H9 (cell line): ENCODE results near the gene OR13C3. TPM values are rescaled to one million over a fixed set of nuclear protein-coding genes. Genes with fewer than 3 reads are reported as not detected.

Experiments used
- DNase-seq: peaks from one replicate; pipeline ENCODE4 v3.0.0-alpha.2; 2017
- H2AFZ ChIP-seq: one replicate; pipeline ENCODE4 v1.6.1; 2013; ENCODE audit warnings: mild to moderate bottlenecking, low read length, control low read depth, moderate library complexity
- H2AK5ac ChIP-seq: 2 replicates; pipeline ENCODE4 v1.6.1; 2013; ENCODE audit warnings: low read length, control low read depth, mixed read lengths; ENCODE audit not compliant: insufficient read length
- H2BK120ac ChIP-seq: one replicate; pipeline ENCODE4 v1.6.1; 2013; ENCODE audit warnings: low read depth, mild to moderate bottlenecking, low read length, control low read depth, inconsistent platforms; ENCODE audit not compliant: poor library complexity, severe bottlenecking
- H2BK12ac ChIP-seq: 2 replicates; pipeline ENCODE4 v1.6.1; 2013; ENCODE audit warnings: low read length, control low read depth, mixed read lengths, low read depth; ENCODE audit not compliant: insufficient read length
- H2BK15ac ChIP-seq: 2 replicates; pipeline ENCODE4 v1.6.1; 2013; ENCODE audit warnings: low read depth, low read length, control low read depth
- H2BK20ac ChIP-seq: one replicate; pipeline ENCODE4 v1.6.1; 2013; ENCODE audit warnings: low read depth, mild to moderate bottlenecking, low read length, control low read depth, inconsistent platforms; ENCODE audit not compliant: poor library complexity, severe bottlenecking
- H2BK5ac ChIP-seq: 2 replicates; pipeline ENCODE4 v1.6.1; 2013; ENCODE audit warnings: low read length, control low read depth, mixed read lengths; ENCODE audit not compliant: insufficient read length
- H3K14ac ChIP-seq: 2 replicates; pipeline ENCODE4 v1.6.1; 2013; ENCODE audit warnings: low read length, control low read depth; ENCODE audit not compliant: insufficient read depth
- H3K18ac ChIP-seq: 2 replicates; pipeline ENCODE4 v1.6.1; 2013; ENCODE audit warnings: low read depth, mild to moderate bottlenecking, mixed read lengths, low read length, control low read depth; ENCODE audit not compliant: insufficient read length
- H3K23ac ChIP-seq: 2 replicates; pipeline ENCODE4 v1.6.1; 2013; ENCODE audit warnings: low read length, control low read depth, mixed read lengths, low read depth; ENCODE audit not compliant: insufficient read length
- H3K23me2 ChIP-seq: 2 replicates; pipeline ENCODE4 v1.6.1; 2013; ENCODE audit warnings: low read depth, mild to moderate bottlenecking, mixed read lengths, low read length, control low read depth; ENCODE audit not compliant: insufficient read length, poor library complexity, severe bottlenecking
- H3K27ac ChIP-seq: 2 replicates; pipeline ENCODE4 v1.5.1; 2013; ENCODE audit warnings: low read length, control low read depth, mixed read lengths, low read depth; ENCODE audit not compliant: insufficient read length
- H3K27me3 ChIP-seq: 2 replicates; pipeline ENCODE4 v1.6.1; 2013; ENCODE audit warnings: low read length, control low read depth, inconsistent platforms; ENCODE audit not compliant: insufficient read depth
- H3K4ac ChIP-seq: 2 replicates; pipeline ENCODE4 v1.6.1; 2013; ENCODE audit warnings: low read depth, mild to moderate bottlenecking, control low read depth, inconsistent platforms, low read length, moderate library complexity
- H3K4me1 ChIP-seq: 2 replicates; pipeline ENCODE4 v1.6.1; 2013; ENCODE audit warnings: low read length, control low read depth, inconsistent platforms; ENCODE audit not compliant: insufficient read depth
- H3K4me2 ChIP-seq: 2 replicates; pipeline ENCODE4 v1.6.1; 2013; ENCODE audit warnings: low read length, control low read depth, mixed read lengths; ENCODE audit not compliant: insufficient read length, insufficient read depth
- H3K56ac ChIP-seq: 2 replicates; pipeline ENCODE4 v1.6.1; 2013; ENCODE audit warnings: low read depth, mild to moderate bottlenecking, mixed read lengths, low read length, control low read depth; ENCODE audit not compliant: insufficient read length
- H3K79me1 ChIP-seq: 2 replicates; pipeline ENCODE4 v1.6.1; 2013; ENCODE audit warnings: low read depth, mild to moderate bottlenecking, moderate library complexity, low read length, control low read depth, inconsistent platforms; ENCODE audit not compliant: insufficient read depth, poor library complexity, severe bottlenecking
- H3K79me2 ChIP-seq: 2 replicates; pipeline ENCODE4 v1.6.1; 2013; ENCODE audit warnings: low read length, control low read depth, inconsistent platforms; ENCODE audit not compliant: insufficient read depth
- H3K9ac ChIP-seq: 2 replicates; pipeline ENCODE4 v1.6.1; 2013; ENCODE audit warnings: low read length, control low read depth, mixed read lengths; ENCODE audit not compliant: insufficient read length; ENCODE audit errors: extremely low read depth
- H3K9me3 ChIP-seq: one replicate; pipeline ENCODE4 v1.6.1; 2013; ENCODE audit warnings: low read depth, low read length, inconsistent platforms; ENCODE audit not compliant: control insufficient read depth
- H3T11ph ChIP-seq: one replicate; pipeline ENCODE4 v1.6.1; 2013; ENCODE audit warnings: mild to moderate bottlenecking, low read length, control low read depth, inconsistent platforms
- H4K20me1 ChIP-seq: one replicate; pipeline ENCODE4 v1.6.1; 2013; ENCODE audit not compliant: control insufficient read depth, insufficient read length, insufficient read depth
- H4K5ac ChIP-seq: 2 replicates; pipeline ENCODE4 v1.6.1; 2013; ENCODE audit warnings: low read depth, mild to moderate bottlenecking, mixed read lengths, low read length, control low read depth; ENCODE audit not compliant: insufficient read length
- H4K8ac ChIP-seq: replicated peaks from 2 replicates; pipeline ENCODE4 v1.6.1; 2013; ENCODE audit warnings: low read length, control low read depth, mixed read lengths, low read depth; ENCODE audit not compliant: insufficient read length
- H4K91ac ChIP-seq: 2 replicates; pipeline ENCODE4 v1.6.1; 2013; ENCODE audit warnings: low read depth, mild to moderate bottlenecking, moderate library complexity, mixed read lengths, low read length, control low read depth; ENCODE audit not compliant: insufficient read length
- H3K27ac Mint-ChIP-seq, 3 experiments: 2 replicates in 2 of 3; 3 replicates in 1 of 3; pipeline ENCODE4 v1.8.0; 2020 to 2021; ENCODE audit warnings: mixed read lengths in 3 of 3, mild to moderate bottlenecking in 1 of 3, moderate library complexity in 1 of 3
- H3K27me3 Mint-ChIP-seq: 2 replicates; pipeline ENCODE4 v1.8.0; 2021; ENCODE audit warnings: low read depth, mild to moderate bottlenecking, moderate library complexity, mixed read lengths
- H3K36me3 Mint-ChIP-seq, 3 experiments: 2 replicates in 2 of 3; 3 replicates in 1 of 3; pipeline ENCODE4 v1.8.0; 2020 to 2021; ENCODE audit warnings: low read depth in 3 of 3, mixed read lengths in 3 of 3; ENCODE audit not compliant: insufficient read depth in 1 of 3
- H3K4me1 Mint-ChIP-seq, 2 experiments: 2 replicates each; pipeline ENCODE4 v1.8.0; 2020; ENCODE audit warnings: mixed read lengths in 2 of 2
- H3K4me3 Mint-ChIP-seq, 2 experiments: 2 replicates in 1 of 2; 3 replicates in 1 of 2; pipeline ENCODE4 v1.8.0; 2020 to 2021; ENCODE audit warnings: mild to moderate bottlenecking in 2 of 2, mixed read lengths in 2 of 2, moderate library complexity in 1 of 2
- H3K9me3 Mint-ChIP-seq, 2 experiments: 2 replicates in 1 of 2; 3 replicates in 1 of 2; pipeline ENCODE4 v1.8.0; 2020; ENCODE audit warnings: mild to moderate bottlenecking in 2 of 2, mixed read lengths in 2 of 2, moderate library complexity in 1 of 2
- WGBS: extraction: QIAGEN DNeasy Blood & Tissue Kit; methylation state at CpG from one replicate; pipeline ENCODE4 v1.1.7; 2013; ENCODE audit warnings: missing lambda C conversion rate, low lambda C conversion rate, mixed read lengths; ENCODE audit not compliant: insufficient read length; ENCODE audit errors: extremely low coverage; 5-methylcytosine and 5-hydroxymethylcytosine counted together
- total RNA-seq: library from RNA; stranded (reverse); gene quantifications from 2 replicates; pipeline ENCODE4 v1.2.1, GENCODE V29; 2021
- TF ChIP-seq, protein P1 (sequence below): fragments of 200-600 bp; sonication (generic); conservative IDR thresholded peaks from 3 replicates; pipeline ENCODE4 v1.8.0; 2021; ENCODE audit warnings: antibody characterized with exemption, mild to moderate bottlenecking

Gene OR13C3
- total RNA-seq, 1 experiment from 2014 or later = not detected

DNA sequence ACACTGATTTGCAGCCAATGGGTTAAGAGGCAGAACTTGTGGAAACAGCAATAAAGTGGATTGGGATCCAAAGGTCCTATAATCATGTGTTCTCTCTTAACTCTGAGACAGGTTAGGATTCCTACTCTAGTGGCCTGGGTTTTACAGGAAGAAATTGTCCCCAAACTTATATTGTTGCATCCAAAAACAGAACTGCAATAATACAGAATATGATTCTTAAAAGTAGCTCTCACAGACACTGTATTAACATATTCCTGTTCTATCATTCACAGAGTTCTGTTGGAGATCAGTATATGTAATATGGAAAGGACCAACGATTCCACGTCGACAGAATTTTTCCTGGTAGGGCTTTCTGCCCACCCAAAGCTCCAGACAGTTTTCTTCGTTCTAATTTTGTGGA is 32.2 kb upstream of the OR13C3 start, which contains the start of gene OR13C8:
TSS of gene OR13C8 (plus strand) at position 301 of the 400 bp plus-strand sequence. CDS start at position 301, 0 bp downstream.
- Histone ChIP-seq H3K4ac (no peak within 1 kb of the TSS), H3K18ac (no peak within 1 kb of the TSS), H3K4me1 (no peaks in the 10 kb centered on the region), H4K20me1 (no peaks in the 10 kb centered on the region), H3K23ac (no peak within 1 kb of the TSS), H2BK15ac (no peak within 1 kb of the TSS), H3T11ph (no peak within 1 kb of the TSS), H4K5ac (no peak within 1 kb of the TSS), H2BK5ac (no peak within 1 kb of the TSS), H3K79me1 (no peaks in the 10 kb centered on the region), H2AFZ (no peak within 1 kb of the TSS), H3K9me3 (no peaks in the 10 kb centered on the region), H3K14ac (no peak within 1 kb of the TSS), H3K79me2 (no peaks in the 10 kb centered on the region), H2BK120ac (no peak within 1 kb of the TSS), H4K8ac (no peak within 1 kb of the TSS), H2BK20ac (no peak within 1 kb of the TSS), H3K23me2 (no peaks in the 10 kb centered on the region), H3K27me3 (no peaks in the 10 kb centered on the region), H3K9ac (no peak within 1 kb of the TSS), H3K4me2 (no peak within 1 kb of the TSS), H2AK5ac (no peak within 1 kb of the TSS), H3K56ac (no peak within 1 kb of the TSS), H4K91ac (no peak within 1 kb of the TSS), H3K27ac (no peak within 1 kb of the TSS), H2BK12ac (no peak within 1 kb of the TSS)
- no CpG with 5 or more reads among the region's 4 CpGs for WGBS
- Mint-ChIP-seq H3K9me3 (peaks cover 9 to 12% of the 10 kb centered on the region in 2 experiments; a peak in 3 of 5 replicates), H3K4me3 (no peak within 1 kb of the TSS), H3K4me1 (no peaks in the 10 kb centered on the region), H3K27ac (no peak within 1 kb of the TSS; a peak in 1 of 7 replicates), H3K27me3 (no peaks in the 10 kb centered on the region), H3K36me3 (no peaks in the 10 kb centered on the region; a peak in 1 of 7 replicates)
- no peak for DNase-seq
- TF ChIP-seq, protein P1, sequence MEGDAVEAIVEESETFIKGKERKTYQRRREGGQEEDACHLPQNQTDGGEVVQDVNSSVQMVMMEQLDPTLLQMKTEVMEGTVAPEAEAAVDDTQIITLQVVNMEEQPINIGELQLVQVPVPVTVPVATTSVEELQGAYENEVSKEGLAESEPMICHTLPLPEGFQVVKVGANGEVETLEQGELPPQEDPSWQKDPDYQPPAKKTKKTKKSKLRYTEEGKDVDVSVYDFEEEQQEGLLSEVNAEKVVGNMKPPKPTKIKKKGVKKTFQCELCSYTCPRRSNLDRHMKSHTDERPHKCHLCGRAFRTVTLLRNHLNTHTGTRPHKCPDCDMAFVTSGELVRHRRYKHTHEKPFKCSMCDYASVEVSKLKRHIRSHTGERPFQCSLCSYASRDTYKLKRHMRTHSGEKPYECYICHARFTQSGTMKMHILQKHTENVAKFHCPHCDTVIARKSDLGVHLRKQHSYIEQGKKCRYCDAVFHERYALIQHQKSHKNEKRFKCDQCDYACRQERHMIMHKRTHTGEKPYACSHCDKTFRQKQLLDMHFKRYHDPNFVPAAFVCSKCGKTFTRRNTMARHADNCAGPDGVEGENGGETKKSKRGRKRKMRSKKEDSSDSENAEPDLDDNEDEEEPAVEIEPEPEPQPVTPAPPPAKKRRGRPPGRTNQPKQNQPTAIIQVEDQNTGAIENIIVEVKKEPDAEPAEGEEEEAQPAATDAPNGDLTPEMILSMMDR = no peak
